Thyroid gland (tissue), 4 donors: ENCODE measurements around the gene ARRDC4. TPM values are rescaled to one million over a fixed set of nuclear protein-coding genes. Genes with fewer than 3 reads are reported as not detected.

Experiments used
- DNase-seq, 2 donors: peaks; one replicate each; pipeline ENCODE4 v3.0.0-alpha.2; 2019
- H3K27ac ChIP-seq, 3 donors: fragments of 200-600 bp; sonication (generic); 1 replicate in 2 of 3; 2 replicates in 1 of 3; pipeline ENCODE4 v1.5.1; 2016 to 2019; ENCODE audit warnings: mild to moderate bottlenecking in 1 of 3, moderate library complexity in 1 of 3
- H3K27me3 ChIP-seq: fragments of 200-600 bp; sonication (generic); one replicate; pipeline ENCODE4 v1.5.1; 2019
- H3K36me3 ChIP-seq, 2 donors: fragments of 200-600 bp; sonication (generic); one replicate each; pipeline ENCODE4 v1.5.1; 2016 to 2019
- H3K4me1 ChIP-seq, 2 donors: fragments of 200-600 bp; sonication (generic); one replicate each; pipeline ENCODE4 v1.5.1; 2017 to 2019
- H3K4me3 ChIP-seq, 3 donors: fragments of 200-600 bp; sonication (generic); replicated peaks in 1 of 3; 1 replicate in 2 of 3; 2 replicates in 1 of 3; pipeline ENCODE4 v1.5.1; 2016; ENCODE audit warnings: mild to moderate bottlenecking in 1 of 3
- H3K9me3 ChIP-seq: fragments of 200-600 bp; sonication (generic); one replicate; pipeline ENCODE4 v1.5.1; 2017
- POLR2A ChIP-seq, 2 donors: fragments of 450-650 bp; IDR thresholded peaks; one replicate each; pipeline ENCODE4 v1.6.1; 2017; ENCODE audit warnings: antibody characterized with exemption in 2 of 2, mild to moderate bottlenecking in 2 of 2, moderate library complexity in 1 of 2
- WGBS, 2 donors: methylation state at CpG; one replicate each; pipeline ENCODE4 v1.1.5; 2017; 5-methylcytosine and 5-hydroxymethylcytosine counted together
- intact Hi-C: fragments of 100-400 bp; cut with DNase I; formaldehyde crosslinking; loops from one replicate; pipeline ENCODE4 v1.15.1; 2023
- total RNA-seq, 4 donors: library from RNA; depleted of rRNA; stranded (reverse); fragments of >200 nt; gene quantifications; one replicate each; pipeline ENCODE4 v1.2.3, GENCODE V29; 2016
- TF ChIP-seq, protein P1 (sequence below), 6 experiments: fragments of 200-600 bp in 3 of 6; fragments of 450-650 bp in 3 of 6; sonication (generic) in 3 of 6; IDR thresholded peaks; one replicate each; pipeline ENCODE4 v1.5.1; 2016 to 2019; ENCODE audit warnings: antibody characterized with exemption in 6 of 6, mild to moderate bottlenecking in 2 of 6, inconsistent platforms in 1 of 6, moderate library complexity in 1 of 6

Gene ARRDC4
- total RNA-seq, 4 donors from 2014 or later, result 32.1 to 81.7 (median 45.1) TPM

DNA sequence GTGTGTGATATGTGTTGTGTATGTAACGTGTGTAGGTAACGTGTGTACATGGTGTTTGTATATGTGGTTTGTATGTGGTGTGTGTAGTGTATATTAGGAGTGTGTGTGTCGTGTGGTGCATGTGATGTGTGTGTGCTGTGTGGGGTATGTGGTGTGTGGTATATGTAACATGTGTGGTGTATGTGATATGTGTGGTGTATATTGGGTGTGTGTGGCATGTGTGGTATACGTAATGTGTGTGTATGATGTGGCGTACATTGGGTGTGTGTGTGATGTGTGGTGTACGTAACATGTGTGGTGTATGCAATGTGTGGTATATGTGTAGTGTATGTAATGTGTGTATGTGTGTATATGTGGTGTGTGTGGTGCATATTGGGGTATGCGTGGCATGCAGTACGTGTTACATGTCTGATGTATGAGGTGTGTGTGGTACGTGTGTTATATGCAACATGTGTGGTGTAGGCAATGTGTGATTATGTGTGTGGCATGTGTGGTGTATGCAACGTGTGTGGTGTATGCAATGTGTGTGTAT, 41.2 kb downstream of the ARRDC4 start:
- DNase-seq, result no peak
- intact Hi-C loops, result no loop called here
- 95% methylated on average over 10 of the region's 10 CpGs for WGBS, 2 donors
- Histone ChIP-seq H3K4me1 (no peaks in the 10 kb centered on the region), H3K36me3 (no peaks in the 10 kb centered on the region), H3K4me3 (no peak overlapping the region), H3K9me3 (no peaks in the 10 kb centered on the region), H3K27me3 (no peaks in the 10 kb centered on the region), H3K27ac (no peak overlapping the region)
- no peak for TF ChIP-seq POLR2A (IDR thresholded peaks at IDR 0.05)
- TF ChIP-seq, protein P1, sequence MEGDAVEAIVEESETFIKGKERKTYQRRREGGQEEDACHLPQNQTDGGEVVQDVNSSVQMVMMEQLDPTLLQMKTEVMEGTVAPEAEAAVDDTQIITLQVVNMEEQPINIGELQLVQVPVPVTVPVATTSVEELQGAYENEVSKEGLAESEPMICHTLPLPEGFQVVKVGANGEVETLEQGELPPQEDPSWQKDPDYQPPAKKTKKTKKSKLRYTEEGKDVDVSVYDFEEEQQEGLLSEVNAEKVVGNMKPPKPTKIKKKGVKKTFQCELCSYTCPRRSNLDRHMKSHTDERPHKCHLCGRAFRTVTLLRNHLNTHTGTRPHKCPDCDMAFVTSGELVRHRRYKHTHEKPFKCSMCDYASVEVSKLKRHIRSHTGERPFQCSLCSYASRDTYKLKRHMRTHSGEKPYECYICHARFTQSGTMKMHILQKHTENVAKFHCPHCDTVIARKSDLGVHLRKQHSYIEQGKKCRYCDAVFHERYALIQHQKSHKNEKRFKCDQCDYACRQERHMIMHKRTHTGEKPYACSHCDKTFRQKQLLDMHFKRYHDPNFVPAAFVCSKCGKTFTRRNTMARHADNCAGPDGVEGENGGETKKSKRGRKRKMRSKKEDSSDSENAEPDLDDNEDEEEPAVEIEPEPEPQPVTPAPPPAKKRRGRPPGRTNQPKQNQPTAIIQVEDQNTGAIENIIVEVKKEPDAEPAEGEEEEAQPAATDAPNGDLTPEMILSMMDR (IDR thresholded peaks at IDR 0.05), result no peak

DNA sequence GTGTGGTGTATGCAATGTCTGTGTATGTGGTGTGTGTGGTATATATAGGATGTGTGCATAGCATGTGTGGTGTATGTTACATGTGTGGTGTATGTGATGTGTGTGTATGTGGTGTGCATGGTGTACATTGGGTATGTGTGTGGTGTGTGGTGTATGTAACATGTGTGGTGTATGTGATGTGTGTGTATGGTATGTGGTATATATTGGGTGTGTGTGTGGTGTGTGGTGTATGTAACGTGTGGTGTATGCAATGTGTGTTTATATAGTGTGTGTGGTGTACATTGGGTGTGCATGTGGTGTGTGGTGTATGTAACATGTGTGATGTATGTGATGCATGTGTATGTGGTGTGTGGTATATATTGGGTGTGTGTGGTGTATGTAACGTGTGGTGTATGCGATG, 41.9 kb downstream of the ARRDC4 start:
- DNase-seq, result no peak
- H3K27ac ChIP-seq, result no peak overlapping the region
- TF ChIP-seq, protein P1 (IDR thresholded peaks at IDR 0.05), result no peak
- no peaks in the 10 kb centered on the region for H3K27me3 ChIP-seq
- 89 to 92% methylated on average over 3 of the region's 3 CpGs for WGBS, 2 donors
- no peaks in the 10 kb centered on the region for H3K36me3 ChIP-seq
- H3K4me1 ChIP-seq, result no peaks in the 10 kb centered on the region
- H3K4me3 ChIP-seq, result no peak overlapping the region
- H3K9me3 ChIP-seq, result no peaks in the 10 kb centered on the region
- intact Hi-C loops, result no loop called here

DNA sequence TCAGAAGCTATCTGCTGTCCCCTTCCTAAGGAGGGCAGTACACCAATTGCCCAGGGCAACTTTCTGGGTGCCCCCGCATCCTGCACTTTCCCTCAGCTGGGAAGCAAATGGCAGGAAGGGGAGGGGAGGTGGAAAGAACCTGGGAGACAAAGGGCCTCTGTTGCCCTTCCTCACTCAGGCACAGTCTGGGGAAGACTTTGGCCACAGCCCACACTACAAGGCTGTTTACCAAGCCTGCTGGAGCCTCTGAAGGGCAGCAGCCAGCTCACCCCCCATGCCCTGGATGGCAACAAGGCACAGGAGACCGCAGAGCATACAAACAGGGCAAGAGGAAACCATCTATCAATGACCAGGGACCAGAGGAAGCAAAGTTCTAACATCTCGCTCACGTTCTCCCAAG, 42.4 kb downstream of the ARRDC4 start:
- Histone ChIP-seq H3K4me3 (no peak overlapping the region), H3K27ac (no peak overlapping the region), H3K4me1 (no peaks in the 10 kb centered on the region), H3K9me3 (no peaks in the 10 kb centered on the region), H3K36me3 (no peaks in the 10 kb centered on the region), H3K27me3 (no peaks in the 10 kb centered on the region)
- no peak for DNase-seq
- TF ChIP-seq, protein P1 (IDR thresholded peaks at IDR 0.05), result no peak
- no peak for TF ChIP-seq POLR2A (IDR thresholded peaks at IDR 0.05)
- intact Hi-C loops, result no loop called here
- 85 to 88% methylated on average over 4 of the region's 4 CpGs for WGBS, 2 donors

DNA sequence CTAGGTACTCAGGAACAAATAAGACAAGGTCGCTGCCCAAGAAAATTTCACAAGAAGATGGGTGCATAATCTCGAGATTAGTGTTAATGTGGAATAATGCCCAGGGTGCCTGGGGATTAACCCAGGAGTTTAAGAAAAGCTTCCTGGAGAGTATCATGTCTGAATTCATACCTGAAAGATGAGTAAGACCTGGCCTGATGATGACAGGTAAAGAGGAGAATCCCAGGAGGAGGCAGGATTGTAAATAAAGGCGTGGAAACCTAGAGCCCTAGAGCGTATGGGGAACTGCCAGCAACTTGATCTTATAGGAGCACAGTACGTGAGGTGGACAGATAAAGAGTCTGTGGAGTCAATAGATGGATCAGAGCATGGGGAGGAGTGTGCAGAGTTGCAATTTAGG, 43.0 kb downstream of the ARRDC4 start:
- Histone ChIP-seq H3K9me3 (no peaks in the 10 kb centered on the region), H3K4me3 (no peak overlapping the region), H3K27ac (no peak overlapping the region), H3K27me3 (no peaks in the 10 kb centered on the region), H3K4me1 (no peaks in the 10 kb centered on the region), H3K36me3 (no peaks in the 10 kb centered on the region)
- intact Hi-C loops, result no loop called here
- DNase-seq, result no peak
- TF ChIP-seq, protein P1 (IDR thresholded peaks at IDR 0.05), result no peak
- no peak for TF ChIP-seq POLR2A (IDR thresholded peaks at IDR 0.05)
- WGBS, 2 donors, result 85 to 87% methylated on average over 5 of the region's 5 CpGs

DNA sequence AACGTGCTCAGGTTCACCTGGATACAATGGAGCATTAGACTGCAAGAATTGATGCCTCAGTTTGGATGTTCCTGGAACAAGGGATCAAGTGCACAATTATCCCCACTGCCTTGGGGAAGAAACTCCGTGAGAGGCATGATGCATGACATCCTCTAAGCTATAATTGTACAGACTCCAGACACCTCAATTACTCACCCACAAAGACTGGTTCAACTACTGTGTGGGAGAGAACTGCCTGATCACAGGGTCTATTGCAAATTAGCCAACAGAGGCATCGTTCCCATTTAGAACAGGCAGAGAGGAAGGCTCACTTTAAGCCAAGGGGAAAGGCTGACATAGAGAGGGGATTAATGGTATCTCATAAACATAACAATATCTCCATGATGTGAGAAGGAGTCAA, 43.5 kb downstream of the ARRDC4 start:
- TF ChIP-seq, protein P1 (IDR thresholded peaks at IDR 0.05), result no peak
- no peak for TF ChIP-seq POLR2A (IDR thresholded peaks at IDR 0.05)
- intact Hi-C loops, result no loop called here
- H3K27ac ChIP-seq, result no peak overlapping the region
- H3K4me1 ChIP-seq, result no peaks in the 10 kb centered on the region
- H3K4me3 ChIP-seq, result no peak overlapping the region
- no peaks in the 10 kb centered on the region for H3K9me3 ChIP-seq
- DNase-seq, result no peak
- H3K27me3 ChIP-seq, result no peaks in the 10 kb centered on the region
- H3K36me3 ChIP-seq, result no peaks in the 10 kb centered on the region
- 65 to 74% methylated on average over 3 of the region's 3 CpGs for WGBS, 2 donors
